Epithelial cell of prostate (primary cell): ENCODE data around the gene CFAP77.
A peak's percentile ranks its signal among the peaks of the same experiment; 100 is the strongest.

Experiments
- DNase-seq: peaks from one replicate; pipeline ENCODE4 v3.0.0-alpha.2; 2011; ENCODE audit warnings: low read depth, low spot score
- H3K27ac ChIP-seq: fragments of 450-650 bp; 2 replicates; pipeline ENCODE4 v1.5.1; 2017; ENCODE audit warnings: mild to moderate bottlenecking

The CFAP77 gene

GRCh38 chr9:132588501-132589147 lies 178.6 kb downstream of the CFAP77 start:
- H3K27ac ChIP-seq, result no peak overlapping the region

GRCh38 chr9:132589148-132590036 lies 179.4 kb downstream of the CFAP77 start:
- no peak overlapping the region for H3K27ac ChIP-seq
- no peak for DNase-seq

More at GRCh38 chr9:132588501-132589147, 178.6 kb downstream of the CFAP77 start:
- DNase-seq, result no peak

DNA sequence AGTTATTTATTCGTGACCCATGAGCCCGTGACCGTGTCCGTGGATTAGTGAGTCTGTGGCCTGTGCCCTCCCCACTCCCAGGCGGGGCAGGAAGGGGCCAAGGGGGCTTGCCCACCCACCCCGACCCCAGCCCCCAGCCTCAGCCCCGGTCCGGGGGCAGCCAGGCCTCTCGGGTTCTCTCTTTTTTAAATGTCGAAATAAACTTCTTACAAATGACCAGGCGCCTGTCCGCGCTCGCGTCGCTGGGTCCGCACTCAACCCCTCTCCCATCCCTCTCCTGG lies 180.0 kb downstream of the CFAP77 start:
- no peak overlapping the region for H3K27ac ChIP-seq

GRCh38 chr9:132590318-132591182 lies 180.5 kb downstream of the CFAP77 start:
- DNase-seq, result no peak
- no peak overlapping the region for H3K27ac ChIP-seq

More for the DNA sequence above, 180.0 kb downstream of the CFAP77 start:
- no peak for DNase-seq

GRCh38 chr9:132591244-132591643 lies 181.2 kb downstream of the CFAP77 start:
- no peak overlapping the region for H3K27ac ChIP-seq
- DNase-seq, result no peak

DNA sequence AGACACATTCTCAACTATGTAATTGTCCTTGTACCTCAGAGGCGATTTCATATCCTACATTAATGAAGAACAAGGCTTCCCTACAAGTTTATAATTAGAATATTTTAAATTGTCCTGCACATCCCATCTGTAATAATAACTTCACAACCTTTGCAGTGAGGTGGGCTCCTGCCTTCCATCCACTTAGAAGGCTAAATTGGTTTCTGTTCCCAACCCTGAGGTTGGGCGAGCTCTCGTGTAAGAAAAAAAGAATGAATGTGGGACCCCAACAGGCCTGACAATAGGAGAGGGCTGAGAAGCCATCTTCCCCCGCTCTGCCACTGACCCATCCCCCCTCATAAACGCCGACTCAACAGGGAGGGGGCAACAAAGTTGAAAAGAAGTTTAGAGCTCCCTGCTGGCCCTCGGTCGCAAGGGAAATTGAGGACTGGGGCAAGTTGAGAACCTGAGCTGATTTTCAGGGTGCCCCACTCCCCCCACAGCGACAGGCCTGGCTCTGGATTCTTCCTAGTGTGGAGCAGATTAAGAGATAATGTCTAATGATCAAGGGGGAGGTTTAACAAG lies 181.8 kb downstream of the CFAP77 start:
- DNase-seq, result no peak
- H3K27ac ChIP-seq, result no peak overlapping the region

DNA sequence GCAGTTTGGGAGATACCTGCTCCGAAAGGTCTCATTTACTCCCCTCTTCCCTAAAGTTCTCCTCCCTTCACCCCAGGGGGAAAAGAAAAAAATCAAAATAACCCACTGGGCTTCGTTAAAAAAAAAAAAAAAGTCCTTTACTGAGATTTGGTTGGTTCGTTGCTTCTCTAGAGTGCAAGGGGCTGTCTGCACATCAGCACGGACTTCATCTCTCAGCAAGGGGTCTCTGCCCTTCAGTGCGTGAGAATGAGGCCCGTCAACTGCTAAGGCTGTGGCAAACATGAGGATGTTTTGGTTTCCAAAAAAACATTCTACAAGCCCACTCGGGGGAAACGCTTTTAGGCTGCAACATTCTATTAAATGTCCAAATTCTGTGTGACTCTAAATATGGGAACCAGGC lies 182.4 kb downstream of the CFAP77 start:
- no peak for DNase-seq
- H3K27ac ChIP-seq, result no peak overlapping the region

DNA sequence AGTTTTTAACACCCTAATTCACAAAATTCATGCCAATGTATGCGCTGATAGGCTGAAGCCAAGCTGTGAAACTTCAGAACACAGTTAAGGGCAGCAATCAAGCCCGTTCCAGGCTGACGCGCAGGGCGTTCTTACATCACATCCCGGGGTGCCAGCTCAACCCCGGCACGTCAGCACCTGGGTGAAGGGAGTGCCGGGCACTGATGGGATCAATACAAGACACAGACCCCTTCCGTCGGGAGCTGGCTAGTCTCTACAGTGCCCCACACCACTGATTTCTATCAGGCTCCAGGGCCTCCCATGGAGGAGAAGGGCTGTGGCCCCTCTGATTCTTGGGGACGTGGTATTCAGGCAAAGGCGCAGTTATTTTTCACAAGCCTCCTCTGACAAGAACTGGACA lies 184.4 kb downstream of the CFAP77 start:
- H3K27ac ChIP-seq, result no peak overlapping the region
- no peak for DNase-seq

DNA sequence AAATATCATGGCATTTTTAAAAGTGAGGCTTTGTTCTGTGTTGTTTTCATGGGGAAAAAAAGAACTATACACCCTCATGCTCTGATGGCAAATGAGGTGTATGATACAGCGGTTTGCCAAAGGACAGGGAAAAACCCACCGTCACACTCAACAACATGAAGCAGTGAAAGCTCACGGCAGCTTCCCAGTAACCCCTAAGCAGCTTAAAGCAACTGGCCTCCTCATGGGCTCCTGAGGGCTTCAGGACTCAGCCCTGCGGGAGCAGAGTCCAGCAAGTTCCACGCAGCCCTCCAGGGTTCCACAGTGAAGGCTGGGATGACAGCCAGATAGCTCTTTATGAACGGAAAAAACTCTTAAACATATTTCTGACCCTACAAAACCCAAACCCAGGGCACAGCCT lies 185.3 kb downstream of the CFAP77 start:
- DNase-seq, result no peak
- H3K27ac ChIP-seq, result no peak overlapping the region

DNA sequence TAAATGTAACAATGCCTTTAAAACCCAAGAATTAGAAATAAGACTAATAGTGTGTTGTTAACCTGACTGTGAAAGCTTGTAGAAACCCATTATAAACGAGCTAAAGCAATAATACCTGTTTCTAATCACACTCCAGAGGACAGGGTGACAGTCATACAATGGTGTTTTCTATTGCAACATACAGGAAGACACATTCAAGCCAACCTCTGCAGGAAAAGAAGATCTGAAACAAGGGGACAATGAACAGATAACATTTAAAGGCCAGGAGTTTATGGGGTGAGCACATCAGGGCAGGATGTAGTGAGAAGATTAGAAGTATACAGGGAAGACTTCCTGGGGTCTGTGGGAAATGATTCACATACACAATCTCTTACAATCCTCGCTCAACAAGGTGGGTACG lies 186.2 kb downstream of the CFAP77 start:
- no peak overlapping the region for H3K27ac ChIP-seq
- no peak for DNase-seq

GRCh38 chr9:132597073-132597775 lies 187.2 kb downstream of the CFAP77 start:
- DNase-seq, result no peak
- H3K27ac ChIP-seq, result no peak overlapping the region

GRCh38 chr9:132600326-132600984 lies 190.4 kb downstream of the CFAP77 start:
- no peak overlapping the region for H3K27ac ChIP-seq
- no peak for DNase-seq

DNA sequence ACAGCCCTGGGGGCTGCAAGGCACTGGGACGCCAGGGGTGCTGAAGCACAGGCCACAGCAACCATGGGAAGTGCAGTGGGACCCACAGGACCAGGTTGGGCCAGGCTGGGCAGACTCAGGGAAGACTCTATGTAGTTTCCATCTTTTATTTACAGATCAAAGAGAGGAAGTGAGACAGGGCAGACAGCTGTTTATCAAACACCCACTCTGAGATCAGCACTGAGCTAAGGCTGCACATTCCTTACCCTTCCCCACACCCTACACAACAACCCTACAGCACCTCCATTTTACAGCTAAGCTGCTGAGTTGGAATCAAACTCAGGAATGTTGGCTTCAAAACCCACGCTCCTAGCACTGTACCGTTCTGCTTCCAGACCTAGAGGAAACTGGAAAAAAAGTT lies 192.2 kb downstream of the CFAP77 start:
- no peak overlapping the region for H3K27ac ChIP-seq

DNA sequence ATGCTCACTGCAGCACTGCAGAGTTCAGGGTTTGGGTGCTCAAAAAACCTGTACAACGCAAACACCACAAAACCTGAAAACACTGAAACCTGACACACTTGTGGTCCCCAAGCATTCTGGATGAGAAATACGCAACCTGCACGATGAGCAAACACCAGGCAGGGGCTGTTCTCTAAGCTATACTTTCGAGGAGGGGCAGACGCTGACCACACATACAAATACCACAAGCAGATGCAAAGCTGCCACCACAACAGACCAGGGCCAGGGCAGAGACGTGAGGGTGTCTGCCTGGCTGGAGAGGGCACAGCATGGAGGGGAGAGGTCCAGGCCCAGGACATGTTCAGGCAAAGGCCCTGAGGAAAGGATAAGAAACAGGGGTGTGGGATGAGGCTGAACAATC lies 195.4 kb downstream of the CFAP77 start:
- no peak for DNase-seq
- no peak overlapping the region for H3K27ac ChIP-seq

More for the DNA sequence above, 192.2 kb downstream of the CFAP77 start:
- no peak for DNase-seq

DNA sequence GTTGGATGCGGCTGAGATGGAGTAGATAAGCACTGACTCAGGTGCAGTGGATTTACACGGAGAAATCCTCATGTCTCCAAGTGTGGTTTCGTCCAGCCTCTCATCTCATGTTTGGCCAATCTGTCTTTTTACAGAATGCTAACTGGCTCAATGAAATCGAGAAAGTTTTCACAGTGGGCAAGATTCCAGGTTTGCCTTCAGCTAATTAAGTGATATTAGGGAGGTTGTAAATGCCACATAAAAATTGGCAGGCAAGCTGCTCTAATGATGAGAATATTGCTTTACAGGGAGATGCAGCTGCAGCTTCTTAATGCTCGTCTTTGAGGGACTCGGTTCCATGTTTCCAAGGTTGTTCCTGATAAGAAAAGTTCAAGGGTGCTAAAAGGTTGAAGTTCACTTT lies 196.1 kb downstream of the CFAP77 start:
- no peak overlapping the region for H3K27ac ChIP-seq
- DNase-seq, result no peak

DNA sequence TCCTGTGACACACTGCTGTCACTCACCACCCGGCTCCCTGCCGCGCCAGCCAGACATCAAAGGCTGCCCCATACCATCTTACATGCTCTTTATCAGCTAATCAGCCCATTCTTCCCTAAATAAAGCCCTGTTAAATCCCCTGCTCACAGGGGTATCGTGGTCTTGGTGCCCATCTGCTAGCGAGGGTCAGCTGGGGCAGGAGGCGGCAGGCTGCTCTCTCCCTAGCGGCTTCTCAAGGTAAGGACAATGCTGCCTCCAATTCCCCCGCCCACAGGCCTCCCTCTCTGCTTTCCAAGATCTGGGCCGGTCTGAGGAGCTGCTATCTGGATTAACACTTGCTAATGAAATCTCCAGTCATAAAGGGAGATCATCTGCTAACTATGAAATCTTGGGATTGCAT lies 199.2 kb downstream of the CFAP77 start:
- no peak overlapping the region for H3K27ac ChIP-seq
- no peak for DNase-seq

DNA sequence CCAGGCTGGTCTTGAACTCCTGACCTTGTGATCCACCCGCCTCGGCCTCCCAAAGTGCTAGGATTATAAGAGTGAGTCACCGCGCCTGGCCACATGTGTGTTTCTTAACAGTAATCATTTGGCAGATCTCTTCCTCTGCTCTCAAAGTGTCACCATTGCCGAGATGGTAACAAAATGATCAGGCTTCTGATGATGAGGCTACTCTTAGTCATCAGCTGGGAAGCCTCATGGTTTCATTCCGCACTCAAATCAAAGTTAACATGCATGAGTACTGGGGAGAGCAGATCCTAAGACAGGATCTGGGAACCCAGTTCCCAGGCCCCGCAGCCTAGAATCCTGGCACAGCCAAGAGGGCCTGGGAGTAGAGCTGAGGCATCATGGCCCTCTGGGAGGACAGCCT lies 199.8 kb downstream of the CFAP77 start:
- peak; percentile 31 for DNase-seq
- no peak overlapping the region for H3K27ac ChIP-seq

- no peak overlapping the region for H3K27ac ChIP-seq
- no peak for DNase-seq
Measured at GRCh38 chr9:132610661-132611060, 200.7 kb downstream of the CFAP77 start.

DNA sequence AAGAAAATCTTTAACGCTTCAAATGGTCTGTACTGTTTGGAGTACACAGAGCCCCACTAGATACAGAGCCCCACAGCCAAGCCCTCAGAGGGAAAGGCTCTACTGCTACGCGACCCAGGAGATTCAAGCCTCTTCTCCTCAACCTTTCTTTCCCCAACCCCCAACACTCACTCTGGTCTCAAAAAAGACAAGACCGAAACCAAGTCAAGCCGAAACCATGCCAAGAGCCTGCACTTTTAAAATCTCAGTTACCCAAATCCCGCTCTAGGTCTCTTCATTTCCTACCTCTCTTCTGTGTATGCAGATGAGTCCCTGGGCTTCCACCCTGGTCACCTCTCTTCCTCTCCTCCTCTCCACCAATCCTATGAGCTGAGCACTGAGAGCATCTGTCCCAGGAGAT lies 204.3 kb downstream of the CFAP77 start:
- no peak overlapping the region for H3K27ac ChIP-seq
- no peak for DNase-seq

GRCh38 chr9:132615774-132616173 lies 205.8 kb downstream of the CFAP77 start:
- DNase-seq, result no peak
- H3K27ac ChIP-seq, result no peak overlapping the region
